Testis (tissue), 3 donors: ENCODE data around the gene STON2. TPM values are rescaled to one million over a fixed set of nuclear protein-coding genes. Genes with fewer than 3 reads are reported as not detected.

ENCODE experiments used
- DNase-seq: peaks from one replicate; pipeline ENCODE4 v3.0.0-alpha.2; 2019
- H3K27ac ChIP-seq, 2 donors: fragments of 200-600 bp; sonication (generic); one replicate each; pipeline ENCODE4 v1.5.1; 2019
- H3K27me3 ChIP-seq: fragments of 200-600 bp; sonication (generic); one replicate; pipeline ENCODE4 v1.5.1; 2019
- H3K36me3 ChIP-seq: fragments of 200-600 bp; sonication (generic); one replicate; pipeline ENCODE4 v1.5.1; 2017; ENCODE audit warnings: low read depth; ENCODE audit errors: missing control alignments
- H3K4me1 ChIP-seq: fragments of 200-600 bp; sonication (generic); one replicate; pipeline ENCODE4 v1.5.1; 2019
- H3K4me3 ChIP-seq, 2 donors: fragments of 200-600 bp; sonication (generic); one replicate each; pipeline ENCODE4 v1.5.1; 2017 to 2019
- H3K9me3 ChIP-seq: fragments of 200-600 bp; sonication (generic); one replicate; pipeline ENCODE4 v1.5.1; 2017
- POLR2A ChIP-seq: fragments of 450-650 bp; IDR thresholded peaks from one replicate; pipeline ENCODE4 v1.6.1; 2017; ENCODE audit warnings: antibody characterized with exemption, mild to moderate bottlenecking, moderate library complexity
- WGBS, 2 donors: methylation state at CpG; one replicate each; pipeline ENCODE4 v1.1.5; 2018; 5-methylcytosine and 5-hydroxymethylcytosine counted together
- intact Hi-C: fragments of 100-400 bp; cut with DNase I; formaldehyde crosslinking; loops from one replicate; pipeline ENCODE4 v1.15.1; 2023; ENCODE audit warnings: low total_unique reads
- polyA plus RNA-seq: library from polyadenylated mRNA; stranded (reverse); fragments of 350-450 nt; fragmentation: Illumina TruSeq; extraction: RNeasy Lipid Tissue Mini Kit (QIAGEN cat#74804); gene quantifications from one replicate; pipeline ENCODE4 v1.2.3, GENCODE V29; 2014; ENCODE audit warnings: low read depth, low replicate concordance; ENCODE audit not compliant: insufficient read depth
- total RNA-seq, 2 donors: library from RNA; depleted of rRNA; stranded (reverse); fragments of >200 nt; gene quantifications; one replicate each; pipeline ENCODE4 v1.2.3, GENCODE V29; 2016
- TF ChIP-seq, protein P1 (sequence below), 3 experiments: fragments of 450-650 bp in 2 of 3; fragments of 200-600 bp in 1 of 3; sonication (generic) in 1 of 3; IDR thresholded peaks; one replicate each; pipeline ENCODE4 v1.5.1; 2016 to 2019; ENCODE audit warnings: antibody characterized with exemption in 3 of 3, mild to moderate bottlenecking in 2 of 3, moderate library complexity in 1 of 3

STON2 gene
- total and polyA plus RNA-seq, 3 donors from 2014 or later = 8.3 to 38.5 (median 22.8) TPM

- H3K4me3 ChIP-seq = no peak overlapping the region
- H3K4me1 ChIP-seq = no peaks in the 10 kb centered on the region
- no peaks in the 10 kb centered on the region for H3K27me3 ChIP-seq
- H3K27ac ChIP-seq = no peak overlapping the region
- no peaks in the 10 kb centered on the region for H3K36me3 ChIP-seq
- H3K9me3 ChIP-seq = no peaks in the 10 kb centered on the region
- no peak for DNase-seq
- intact Hi-C loops = no loop called here
- WGBS, 2 donors = 62 to 66% methylated on average over 2 of the region's 2 CpGs
- TF ChIP-seq POLR2A = no peak
- TF ChIP-seq, protein P1, sequence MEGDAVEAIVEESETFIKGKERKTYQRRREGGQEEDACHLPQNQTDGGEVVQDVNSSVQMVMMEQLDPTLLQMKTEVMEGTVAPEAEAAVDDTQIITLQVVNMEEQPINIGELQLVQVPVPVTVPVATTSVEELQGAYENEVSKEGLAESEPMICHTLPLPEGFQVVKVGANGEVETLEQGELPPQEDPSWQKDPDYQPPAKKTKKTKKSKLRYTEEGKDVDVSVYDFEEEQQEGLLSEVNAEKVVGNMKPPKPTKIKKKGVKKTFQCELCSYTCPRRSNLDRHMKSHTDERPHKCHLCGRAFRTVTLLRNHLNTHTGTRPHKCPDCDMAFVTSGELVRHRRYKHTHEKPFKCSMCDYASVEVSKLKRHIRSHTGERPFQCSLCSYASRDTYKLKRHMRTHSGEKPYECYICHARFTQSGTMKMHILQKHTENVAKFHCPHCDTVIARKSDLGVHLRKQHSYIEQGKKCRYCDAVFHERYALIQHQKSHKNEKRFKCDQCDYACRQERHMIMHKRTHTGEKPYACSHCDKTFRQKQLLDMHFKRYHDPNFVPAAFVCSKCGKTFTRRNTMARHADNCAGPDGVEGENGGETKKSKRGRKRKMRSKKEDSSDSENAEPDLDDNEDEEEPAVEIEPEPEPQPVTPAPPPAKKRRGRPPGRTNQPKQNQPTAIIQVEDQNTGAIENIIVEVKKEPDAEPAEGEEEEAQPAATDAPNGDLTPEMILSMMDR (IDR thresholded peaks at IDR 0.05) = no peak
These were observed 58.8 kb downstream of the STON2 start for GRCh38 chr14:81341370-81341769.

- no peak for DNase-seq
- Histone ChIP-seq H3K27me3 (no peaks in the 10 kb centered on the region), H3K4me3 (no peak overlapping the region), H3K9me3 (no peaks in the 10 kb centered on the region), H3K36me3 (no peaks in the 10 kb centered on the region), H3K27ac (no peak overlapping the region), H3K4me1 (no peaks in the 10 kb centered on the region)
- intact Hi-C loops = no loop called here
- TF ChIP-seq, protein P1 (IDR thresholded peaks at IDR 0.05) = no peak
- no peak for TF ChIP-seq POLR2A
- 94 to 95% methylated on average over 5 of the region's 5 CpGs for WGBS, 2 donors
These were observed 59.9 kb downstream of the STON2 start for GRCh38 chr14:81340201-81340600.

DNA sequence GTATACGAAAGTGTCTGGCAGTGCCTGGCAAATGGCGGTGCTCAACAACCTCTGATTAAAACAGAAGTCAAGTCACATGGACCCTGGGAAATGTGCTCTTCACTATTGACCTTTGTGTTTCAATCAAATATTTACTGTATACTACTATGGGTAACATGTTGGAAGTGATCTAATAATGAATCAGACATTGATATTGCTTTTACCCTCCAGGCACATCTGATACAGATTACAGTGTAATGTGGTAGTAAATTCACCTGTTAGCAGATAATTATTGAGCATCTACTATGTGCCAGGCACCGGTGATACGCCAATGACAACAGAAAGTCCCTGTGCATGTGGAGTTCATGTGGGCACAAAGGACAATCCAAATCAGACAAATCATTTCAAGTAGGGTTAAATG lies 63.1 kb downstream of the STON2 start:
- WGBS, 2 donors = 94 to 96% methylated on average over 4 of the region's 4 CpGs
- no peak for TF ChIP-seq POLR2A
- TF ChIP-seq, protein P1 (IDR thresholded peaks at IDR 0.05) = no peak

GRCh38 chr14:81336009-81336408 lies 64.1 kb downstream of the STON2 start:
- no peak for DNase-seq
- Histone ChIP-seq H3K4me3 (no peak overlapping the region), H3K36me3 (no peaks in the 10 kb centered on the region), H3K4me1 (no peaks in the 10 kb centered on the region), H3K27ac (no peak overlapping the region), H3K27me3 (no peaks in the 10 kb centered on the region), H3K9me3 (no peaks in the 10 kb centered on the region)
- WGBS, 2 donors = 94 to 95% methylated on average over 3 of the region's 3 CpGs
- TF ChIP-seq POLR2A = no peak
- TF ChIP-seq, protein P1 (IDR thresholded peaks at IDR 0.05) = no peak
- intact Hi-C loops = no loop called here

More for the DNA sequence above, 63.1 kb downstream of the STON2 start:
- H3K9me3 ChIP-seq = no peaks in the 10 kb centered on the region
- no peak overlapping the region for H3K27ac ChIP-seq
- H3K4me1 ChIP-seq = no peaks in the 10 kb centered on the region
- no peak overlapping the region for H3K4me3 ChIP-seq
- intact Hi-C loops = no loop called here
- no peaks in the 10 kb centered on the region for H3K27me3 ChIP-seq
- DNase-seq = no peak
- H3K36me3 ChIP-seq = no peaks in the 10 kb centered on the region

DNA sequence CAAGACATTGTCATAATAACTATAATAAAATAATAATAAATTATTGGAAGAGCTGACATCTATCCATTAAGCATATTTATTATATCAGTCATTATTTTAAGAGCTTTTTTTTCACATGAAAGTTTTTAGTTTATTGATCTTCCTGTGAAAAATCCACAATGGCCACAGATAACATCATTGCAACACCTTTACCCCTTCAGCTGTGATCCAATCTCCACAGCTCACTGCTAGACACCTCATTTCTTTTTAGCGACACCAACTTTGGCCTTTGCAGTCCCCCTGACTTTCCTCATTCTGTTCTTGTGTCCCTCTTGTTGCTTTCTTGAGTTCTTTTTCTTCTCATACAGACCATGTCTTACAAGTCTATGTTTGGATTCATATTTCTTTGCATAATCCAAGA lies 67.4 kb downstream of the STON2 start:
- intact Hi-C loops = no loop called here
- Histone ChIP-seq H3K27ac (no peak overlapping the region), H3K36me3 (no peaks in the 10 kb centered on the region), H3K27me3 (no peaks in the 10 kb centered on the region), H3K9me3 (no peaks in the 10 kb centered on the region), H3K4me1 (no peaks in the 10 kb centered on the region), H3K4me3 (no peak overlapping the region)
- no peak for DNase-seq
- TF ChIP-seq, protein P1 (IDR thresholded peaks at IDR 0.05) = no peak
- TF ChIP-seq POLR2A = no peak
- 95 to 97% methylated on average over 1 of the region's 1 CpG for WGBS, 2 donors
